ENCODE measurements around the gene DCC.

The DCC gene

DNA sequence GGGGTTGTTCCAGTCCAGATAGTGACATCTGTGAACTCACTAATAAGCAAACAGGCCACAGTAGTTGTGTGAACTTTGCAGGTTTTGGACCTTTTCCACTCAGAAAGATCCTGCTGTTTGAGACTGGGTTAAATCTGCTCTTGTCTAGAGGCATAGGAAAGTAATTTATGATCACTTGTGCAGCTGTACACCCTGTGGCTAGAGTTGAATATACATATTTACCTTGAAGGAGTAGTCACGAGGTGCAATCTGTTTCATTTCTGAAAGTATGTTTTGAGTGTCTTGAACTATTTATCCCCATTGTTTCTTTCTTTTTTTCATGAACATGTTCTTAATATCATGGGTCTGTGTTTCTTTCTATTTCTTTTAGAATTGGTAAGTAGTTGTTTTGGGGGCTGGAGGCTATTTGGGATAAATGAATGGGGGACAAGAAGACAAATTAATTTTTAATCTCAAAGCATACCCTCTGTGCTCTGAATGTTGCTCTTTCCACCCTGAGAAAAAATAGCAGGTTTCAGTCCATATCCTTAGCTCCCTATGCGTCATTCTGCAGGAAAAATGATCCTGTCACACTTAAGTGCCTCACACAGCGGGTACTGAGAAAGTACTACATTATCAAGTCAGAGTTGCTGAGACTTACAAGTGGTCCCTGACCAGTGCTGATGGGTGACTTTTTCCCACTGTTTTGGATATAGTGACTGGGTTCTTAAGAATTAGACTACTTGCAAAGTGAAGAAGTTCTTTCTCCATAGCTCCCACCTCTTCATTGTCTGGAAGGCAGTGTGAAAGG is 28.2 kb downstream of the DCC start:
- Histone ChIP-seq H3K36me3 (no peaks in the 10 kb centered on the region), H3K4me3 (no peak overlapping the region), H3K27me3 (peaks cover 0 to 3% of the 10 kb centered on the region in 2 donors), H3K27ac (no peak overlapping the region), H3K9me3 (no peaks in the 10 kb centered on the region), H3K4me1 (no peaks in the 10 kb centered on the region)
- intact Hi-C loops (cut with DNase I; ENCODE audit: low total_unique reads), result no loop called here
- no peak for DNase-seq
- TF ChIP-seq, protein P1, sequence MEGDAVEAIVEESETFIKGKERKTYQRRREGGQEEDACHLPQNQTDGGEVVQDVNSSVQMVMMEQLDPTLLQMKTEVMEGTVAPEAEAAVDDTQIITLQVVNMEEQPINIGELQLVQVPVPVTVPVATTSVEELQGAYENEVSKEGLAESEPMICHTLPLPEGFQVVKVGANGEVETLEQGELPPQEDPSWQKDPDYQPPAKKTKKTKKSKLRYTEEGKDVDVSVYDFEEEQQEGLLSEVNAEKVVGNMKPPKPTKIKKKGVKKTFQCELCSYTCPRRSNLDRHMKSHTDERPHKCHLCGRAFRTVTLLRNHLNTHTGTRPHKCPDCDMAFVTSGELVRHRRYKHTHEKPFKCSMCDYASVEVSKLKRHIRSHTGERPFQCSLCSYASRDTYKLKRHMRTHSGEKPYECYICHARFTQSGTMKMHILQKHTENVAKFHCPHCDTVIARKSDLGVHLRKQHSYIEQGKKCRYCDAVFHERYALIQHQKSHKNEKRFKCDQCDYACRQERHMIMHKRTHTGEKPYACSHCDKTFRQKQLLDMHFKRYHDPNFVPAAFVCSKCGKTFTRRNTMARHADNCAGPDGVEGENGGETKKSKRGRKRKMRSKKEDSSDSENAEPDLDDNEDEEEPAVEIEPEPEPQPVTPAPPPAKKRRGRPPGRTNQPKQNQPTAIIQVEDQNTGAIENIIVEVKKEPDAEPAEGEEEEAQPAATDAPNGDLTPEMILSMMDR (IDR thresholded peaks at IDR 0.05), result no peak

- no peaks in the 10 kb centered on the region for H3K4me1 ChIP-seq
- H3K36me3 ChIP-seq, result no peaks in the 10 kb centered on the region
- intact Hi-C loops (cut with DNase I; ENCODE audit: low total_unique reads), result no loop called here
- peaks cover 0 to 3% of the 10 kb centered on the region in 2 donors for H3K27me3 ChIP-seq
- TF ChIP-seq, protein P1 (IDR thresholded peaks at IDR 0.05), result no peak
- H3K4me3 ChIP-seq, result no peak overlapping the region
- H3K9me3 ChIP-seq, result no peaks in the 10 kb centered on the region
- no peak for DNase-seq
- H3K27ac ChIP-seq, result no peak overlapping the region
Measured at GRCh38 chr18:52370841-52371240, 30.8 kb downstream of the DCC start.

DNA sequence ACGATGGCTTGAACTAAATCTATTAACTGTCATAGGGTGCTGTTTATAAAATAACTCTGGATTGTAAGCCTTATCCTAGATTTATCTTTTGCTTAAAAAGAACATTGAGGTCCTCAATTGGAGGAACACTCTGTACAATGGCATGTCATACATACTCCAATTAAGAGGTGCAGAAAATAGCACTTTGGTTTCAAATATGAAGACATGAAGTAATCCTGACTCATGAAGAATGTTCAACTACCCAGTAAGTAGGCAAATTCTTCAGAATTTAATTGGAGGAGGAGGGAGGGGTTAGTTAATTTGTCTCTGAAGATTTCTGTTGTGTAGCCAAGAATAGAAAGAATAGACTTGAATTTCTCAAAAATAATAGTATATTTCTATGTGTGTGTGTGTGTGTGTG is 36.1 kb downstream of the DCC start:
- Histone ChIP-seq H3K27ac (no peak overlapping the region), H3K36me3 (no peaks in the 10 kb centered on the region), H3K9me3 (no peaks in the 10 kb centered on the region), H3K27me3 (peaks cover 0 to 3% of the 10 kb centered on the region in 2 donors), H3K4me3 (no peak overlapping the region), H3K4me1 (no peaks in the 10 kb centered on the region)
- intact Hi-C loops (cut with DNase I; ENCODE audit: low total_unique reads), result no loop called here
- TF ChIP-seq, protein P1 (IDR thresholded peaks at IDR 0.05), result no peak
- no peak for DNase-seq

DNA sequence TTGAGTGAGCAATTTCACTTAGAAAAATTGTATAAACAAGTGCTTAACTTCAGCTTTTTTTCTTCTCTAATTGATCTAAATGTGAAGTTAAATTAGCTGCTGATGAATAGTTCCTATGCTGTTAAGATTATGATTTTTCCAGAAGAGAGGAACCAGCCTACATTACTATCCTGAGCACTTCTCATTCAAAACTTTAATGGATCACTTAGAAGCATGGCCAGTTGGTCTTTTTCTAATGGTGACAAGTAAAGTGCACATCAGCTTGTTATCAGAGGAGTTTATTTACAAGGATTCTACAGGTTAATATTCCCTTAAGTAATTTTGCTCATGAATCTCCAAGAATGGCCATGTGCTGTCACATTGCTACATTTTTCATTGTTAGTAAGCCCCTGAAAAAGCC is 37.1 kb downstream of the DCC start:
- Histone ChIP-seq H3K4me3 (no peak overlapping the region), H3K4me1 (no peaks in the 10 kb centered on the region), H3K9me3 (no peaks in the 10 kb centered on the region), H3K36me3 (no peaks in the 10 kb centered on the region), H3K27me3 (peaks cover 0 to 3% of the 10 kb centered on the region in 2 donors), H3K27ac (no peak overlapping the region)
- DNase-seq, result no peak
- TF ChIP-seq, protein P1 (IDR thresholded peaks at IDR 0.05), result no peak
- intact Hi-C loops (cut with DNase I; ENCODE audit: low total_unique reads), result no loop called here

- Histone ChIP-seq H3K27ac (no peak overlapping the region), H3K27me3 (peaks cover 0 to 2% of the 10 kb centered on the region in 2 donors), H3K36me3 (no peaks in the 10 kb centered on the region), H3K9me3 (no peaks in the 10 kb centered on the region), H3K4me1 (no peaks in the 10 kb centered on the region), H3K4me3 (no peak overlapping the region)
- intact Hi-C loops (cut with DNase I; ENCODE audit: low total_unique reads), result no loop called here
- TF ChIP-seq, protein P1 (IDR thresholded peaks at IDR 0.05), result no peak
- DNase-seq, result no peak
Measured at GRCh38 chr18:52386306-52386705, 46.3 kb downstream of the DCC start.

Measured in tibial artery (tissue), 4 donors.